NCI-H510A (cell line): ENCODE measurements around the gene CFP.
"Not testable (repeated sequence)": the region's sequence is repeated elsewhere in the genome, so short reads cannot be mapped to it uniquely, and the experiment has no call there.

Experiments
- DNase-seq: peaks from one replicate; lab custom pipeline; 2025; lab: John Stamatoyannopoulos, UW

Gene CFP

DNA sequence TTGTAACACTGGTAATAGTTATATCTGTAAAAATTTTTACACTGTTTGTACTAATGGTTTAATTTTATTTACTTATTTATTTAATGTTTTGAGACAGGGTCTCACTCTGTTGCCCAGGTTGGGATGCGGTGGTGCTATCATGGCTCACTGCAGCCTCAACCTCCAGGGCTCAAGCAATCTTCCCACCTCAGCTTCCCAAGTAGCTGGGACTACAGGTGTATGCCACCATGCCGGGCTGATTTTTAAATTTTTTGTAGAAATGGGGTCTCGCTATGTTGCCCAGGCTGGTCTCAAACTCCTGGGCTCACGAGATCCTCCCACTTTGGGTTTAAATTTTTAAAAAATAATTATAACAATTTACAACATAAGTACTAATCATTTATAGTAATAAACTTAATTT lies 26.6 kb downstream of the CFP start:
- not testable (repeated sequence) for DNase-seq

DNA sequence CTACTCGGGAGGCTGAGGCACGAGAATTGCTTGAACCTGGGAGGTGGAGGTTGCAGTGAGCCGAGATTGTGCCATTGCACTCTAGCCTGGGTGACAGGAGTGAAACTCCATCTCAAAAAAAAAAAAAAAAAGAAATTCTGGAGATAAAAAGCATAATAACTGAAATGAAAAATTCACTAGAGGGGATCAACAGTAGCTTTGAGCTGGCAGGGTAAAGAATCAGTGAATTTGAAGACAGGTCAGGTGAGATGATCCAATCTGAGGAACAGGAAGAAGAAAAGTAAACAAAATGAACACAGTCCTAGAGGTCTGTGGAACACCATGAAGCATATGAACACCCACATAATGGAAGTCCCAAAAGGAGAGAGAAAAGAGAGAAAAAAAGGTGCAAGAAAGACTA lies 32.5 kb downstream of the CFP start:
- no peak for DNase-seq

DNA sequence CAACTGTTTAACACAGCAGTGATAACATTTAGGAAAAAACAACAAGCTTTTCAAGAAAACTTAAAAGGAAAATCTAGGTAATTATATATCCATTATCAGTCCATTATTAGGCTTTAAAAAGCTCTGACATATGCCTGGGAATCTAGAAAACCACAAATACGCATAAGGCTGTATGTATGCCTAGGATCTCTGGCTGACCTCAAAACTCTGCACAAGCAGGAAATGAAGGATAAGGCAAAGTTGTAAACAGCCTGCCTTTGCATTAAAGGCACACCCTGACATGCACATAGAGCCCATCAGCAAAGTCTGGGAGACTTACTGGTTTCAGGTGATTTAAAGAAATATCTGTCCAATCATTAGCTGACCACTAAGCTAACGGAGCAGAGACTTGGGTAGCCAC lies 33.5 kb downstream of the CFP start:
- DNase-seq: no peak

DNA sequence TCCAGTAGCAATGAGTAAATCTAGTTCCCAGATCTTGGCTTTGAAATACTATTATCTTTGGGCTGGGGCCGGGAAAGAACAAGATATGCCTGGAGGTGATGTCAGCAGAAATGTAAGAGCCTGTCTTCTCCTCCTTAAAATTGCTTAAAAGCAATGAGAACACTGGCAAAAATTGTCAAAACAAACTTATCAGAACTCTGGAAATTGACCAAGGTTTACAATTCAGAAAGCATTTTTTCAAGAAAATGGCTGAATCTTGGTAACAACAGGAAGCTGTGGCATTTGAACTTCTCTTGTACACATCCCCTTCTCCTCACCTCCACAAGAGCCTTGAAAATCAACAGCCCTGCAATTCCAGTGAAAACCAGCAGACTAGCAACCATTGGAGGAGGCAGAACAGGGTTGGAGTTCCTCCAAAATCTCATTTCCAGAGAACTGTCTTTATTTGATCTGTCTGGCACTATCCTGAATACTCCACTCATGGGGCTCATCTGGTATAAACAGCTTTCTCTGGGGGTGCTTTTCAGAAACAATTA lies 33.9 kb downstream of the CFP start:
- no peak for DNase-seq

DNA sequence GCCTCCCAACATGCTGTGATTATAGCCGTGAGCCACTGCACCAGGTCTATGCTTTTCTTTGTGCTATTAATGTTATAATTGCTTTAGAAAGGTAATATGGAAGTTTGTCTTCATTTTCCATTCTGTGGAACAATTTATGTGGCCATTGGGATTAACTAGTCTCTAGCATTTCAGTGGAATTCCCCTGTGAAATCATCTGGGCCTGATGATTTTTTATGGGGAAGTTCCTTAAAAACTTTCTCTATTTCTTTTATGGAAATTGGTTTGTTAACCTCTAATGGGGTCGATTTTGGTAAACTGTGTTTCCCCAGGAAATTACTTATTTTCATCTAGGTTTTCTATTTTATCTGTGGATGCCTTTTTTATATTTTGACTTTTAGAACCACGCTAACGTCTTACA lies 36.2 kb downstream of the CFP start:
- DNase-seq: no peak

DNA sequence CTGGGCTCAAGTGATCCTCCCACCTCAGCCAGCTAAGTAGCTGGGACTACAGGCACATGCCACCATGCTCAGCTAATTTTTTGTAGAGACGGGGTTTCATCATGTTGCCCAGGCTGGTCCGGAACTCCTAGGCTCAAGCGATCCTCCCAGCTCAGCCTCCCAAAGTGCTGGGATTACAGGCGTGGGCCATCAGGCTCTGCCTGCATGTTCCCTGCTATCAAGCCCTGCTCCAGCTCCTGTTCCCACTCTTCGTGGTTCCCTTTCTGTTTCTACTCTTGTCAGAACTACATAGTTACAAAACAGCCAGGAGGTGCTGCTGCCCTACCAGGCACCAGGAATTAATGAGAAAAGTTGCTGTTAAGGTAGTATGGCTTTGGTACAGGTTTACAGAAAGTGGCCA lies 38.7 kb downstream of the CFP start:
- no peak for DNase-seq

DNA sequence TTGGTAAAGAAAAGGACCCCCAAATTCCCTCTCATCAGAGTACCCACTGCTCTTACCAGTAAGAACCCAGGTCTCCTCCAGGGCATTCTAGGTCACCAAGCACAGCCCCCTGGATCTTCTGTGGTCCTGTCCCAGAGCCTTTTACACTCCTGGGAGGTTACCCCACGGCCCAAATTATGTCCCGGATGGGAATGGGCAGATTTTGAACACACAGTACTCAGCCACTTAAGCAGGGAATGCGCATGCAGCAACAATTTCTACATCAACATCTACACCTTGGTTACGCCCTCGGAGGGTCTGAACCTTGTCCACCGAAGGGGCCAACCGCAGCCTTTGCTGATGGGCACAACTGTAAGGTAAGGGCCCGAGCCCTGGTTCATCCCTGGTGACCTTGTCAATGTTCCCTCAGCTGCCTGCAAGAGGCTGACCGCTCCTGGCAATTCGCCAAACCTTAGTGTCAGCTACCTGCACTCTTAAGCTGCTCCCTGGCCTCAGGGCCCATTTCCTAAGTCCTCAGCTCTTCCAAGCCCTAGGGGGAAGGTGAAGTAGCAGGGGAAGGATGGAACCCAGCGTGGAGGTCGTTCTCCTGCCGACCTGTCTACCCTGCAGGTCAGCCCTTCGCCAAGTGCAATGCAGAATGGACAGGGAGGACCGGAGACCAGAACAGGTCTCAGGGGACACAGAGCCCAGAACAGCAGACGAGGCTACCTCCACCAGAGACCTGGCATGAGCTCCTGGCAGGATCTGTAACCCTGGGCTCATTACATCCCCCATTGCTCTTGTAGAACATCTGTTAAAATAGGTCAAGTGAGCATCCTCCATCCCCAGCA lies 41.6 kb downstream of the CFP start:
- DNase-seq: no peak

DNA sequence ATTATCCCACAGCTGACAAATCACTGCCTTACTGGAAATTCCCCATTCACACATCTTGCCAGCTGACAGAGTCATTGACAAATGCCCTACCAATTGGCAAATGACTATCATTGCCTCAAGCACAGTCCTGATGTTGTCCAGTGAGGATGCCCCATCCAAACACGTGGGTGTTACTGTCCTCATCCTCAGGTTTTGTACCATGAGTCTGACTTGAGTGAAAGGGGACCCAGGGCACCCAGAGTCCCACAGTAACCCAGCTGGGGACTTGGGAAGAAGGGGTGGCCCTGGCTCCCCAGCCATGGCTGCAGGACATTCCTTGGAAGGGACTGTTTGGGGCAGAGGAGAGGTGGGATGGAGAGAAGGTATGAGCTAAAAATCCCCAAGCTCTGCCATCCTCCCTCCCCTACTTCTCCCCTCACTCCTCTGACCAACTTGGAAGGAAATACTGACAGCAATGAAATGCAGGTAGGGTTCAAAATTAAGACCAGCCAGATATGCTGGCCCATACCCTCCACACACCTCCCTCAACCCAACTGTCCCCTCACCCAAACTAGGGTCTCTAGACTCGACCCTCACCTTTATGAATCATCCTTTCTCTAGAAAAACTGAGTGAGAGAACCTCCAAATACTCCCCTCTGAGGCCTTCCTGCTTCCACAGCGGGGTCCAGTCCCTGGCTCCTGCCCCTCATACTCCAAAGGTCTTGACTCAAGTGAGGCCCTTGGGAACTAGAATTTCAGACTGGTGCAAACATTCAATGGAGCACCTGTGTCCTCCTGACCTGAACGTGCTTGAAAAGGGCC lies 42.4 kb downstream of the CFP start:
- no peak for DNase-seq

DNA sequence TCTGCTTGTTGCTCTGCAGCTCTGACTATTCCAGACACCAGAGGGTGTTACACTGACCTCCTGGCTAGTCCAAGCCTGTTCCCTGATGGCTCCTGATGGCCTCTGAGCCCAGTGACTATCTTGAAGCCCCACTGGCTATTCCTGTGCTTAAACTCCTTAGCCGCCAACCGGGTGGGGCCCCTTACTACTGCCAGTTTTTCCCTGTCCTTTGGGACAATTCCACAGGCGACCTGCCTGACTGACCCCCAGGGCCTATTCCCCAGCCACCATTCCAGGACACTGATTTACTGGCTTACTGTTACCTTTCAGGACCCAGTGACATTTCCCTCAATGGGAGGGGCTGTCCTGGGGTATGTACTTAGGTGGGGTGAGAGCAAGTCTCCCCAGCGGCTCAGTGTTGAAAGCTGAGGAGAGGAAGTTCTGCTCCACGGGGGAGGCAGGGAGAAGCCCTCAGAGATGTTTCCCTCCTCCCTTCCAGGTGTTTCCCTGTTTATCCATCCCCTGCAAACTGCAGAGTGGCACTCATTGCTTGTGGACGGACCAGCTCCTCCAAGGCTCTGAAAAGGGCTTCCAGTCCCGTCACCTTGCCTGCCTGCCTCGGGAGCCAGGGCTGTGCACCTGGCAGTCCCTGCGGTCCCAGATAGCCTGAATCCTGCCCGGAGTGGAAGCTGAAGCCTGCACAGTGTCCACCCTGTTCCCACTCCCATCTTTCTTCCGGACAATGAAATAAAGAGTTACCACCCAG lies 43.5 kb downstream of the CFP start:
- no peak for DNase-seq

DNA sequence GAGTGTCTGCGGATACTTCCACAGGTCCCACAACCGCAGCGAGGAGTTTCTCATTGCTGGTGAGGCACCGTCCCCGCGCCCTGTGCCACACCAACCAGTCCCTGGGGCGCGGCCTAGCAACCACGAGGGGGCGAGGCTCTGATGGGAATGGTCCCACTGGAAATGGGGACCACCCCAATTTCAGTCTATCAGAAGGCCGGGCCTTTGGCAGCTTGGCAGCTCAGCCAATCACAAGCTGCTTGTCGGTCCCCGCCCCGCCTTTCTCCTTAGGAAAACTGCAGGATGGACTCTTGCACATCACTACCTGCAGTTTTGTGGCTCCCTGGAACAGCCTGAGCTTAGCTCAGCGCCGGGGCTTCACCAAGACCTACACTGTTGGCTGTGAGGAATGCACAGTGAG lies 44.5 kb downstream of the CFP start:
- DNase-seq: no peak

DNA sequence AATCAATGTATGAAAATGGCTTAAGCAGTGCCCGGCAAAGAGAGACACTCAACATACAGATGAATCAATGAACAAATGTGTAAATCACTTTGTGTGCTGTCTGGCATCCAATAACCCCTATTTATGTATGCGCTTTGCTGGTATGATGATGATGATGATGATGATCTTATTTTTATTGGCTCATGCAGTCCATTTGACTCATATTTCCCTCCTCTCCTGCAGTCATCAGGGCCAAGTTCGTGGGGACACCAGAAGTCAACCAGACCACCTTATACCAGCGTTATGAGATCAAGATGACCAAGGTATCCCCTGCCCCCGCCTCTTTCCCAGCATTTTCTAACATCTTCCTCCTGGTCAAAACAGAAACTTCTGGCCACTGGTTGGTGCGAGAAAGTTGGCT lies 45.0 kb downstream of the CFP start:
- no peak for DNase-seq

DNA sequence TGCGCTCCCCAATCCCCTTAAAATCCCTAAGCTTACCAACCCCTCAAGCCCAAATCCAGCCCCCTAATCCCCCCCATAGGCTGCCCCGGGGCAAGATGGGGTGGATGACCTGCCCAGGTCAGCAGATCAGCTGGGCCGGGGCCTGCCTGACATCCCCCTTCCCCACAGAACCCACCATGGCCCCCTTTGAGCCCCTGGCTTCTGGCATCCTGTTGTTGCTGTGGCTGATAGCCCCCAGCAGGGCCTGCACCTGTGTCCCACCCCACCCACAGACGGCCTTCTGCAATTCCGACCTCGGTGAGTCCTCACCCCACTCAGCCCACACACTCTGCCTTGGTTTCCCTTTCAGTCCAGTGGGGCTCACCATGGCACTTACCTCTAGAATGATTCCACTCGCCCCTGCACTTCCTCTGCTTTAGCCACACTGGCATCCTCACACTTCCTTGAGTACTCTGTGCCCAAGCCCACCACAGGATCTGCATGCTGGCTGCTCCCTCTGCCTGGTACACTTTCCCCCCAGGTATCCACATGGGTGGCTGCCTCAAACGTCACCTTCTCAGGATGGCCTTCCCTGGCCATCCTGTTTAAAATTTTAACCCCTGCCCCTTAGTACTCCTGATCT lies 46.4 kb downstream of the CFP start:
- DNase-seq: no peak

DNA sequence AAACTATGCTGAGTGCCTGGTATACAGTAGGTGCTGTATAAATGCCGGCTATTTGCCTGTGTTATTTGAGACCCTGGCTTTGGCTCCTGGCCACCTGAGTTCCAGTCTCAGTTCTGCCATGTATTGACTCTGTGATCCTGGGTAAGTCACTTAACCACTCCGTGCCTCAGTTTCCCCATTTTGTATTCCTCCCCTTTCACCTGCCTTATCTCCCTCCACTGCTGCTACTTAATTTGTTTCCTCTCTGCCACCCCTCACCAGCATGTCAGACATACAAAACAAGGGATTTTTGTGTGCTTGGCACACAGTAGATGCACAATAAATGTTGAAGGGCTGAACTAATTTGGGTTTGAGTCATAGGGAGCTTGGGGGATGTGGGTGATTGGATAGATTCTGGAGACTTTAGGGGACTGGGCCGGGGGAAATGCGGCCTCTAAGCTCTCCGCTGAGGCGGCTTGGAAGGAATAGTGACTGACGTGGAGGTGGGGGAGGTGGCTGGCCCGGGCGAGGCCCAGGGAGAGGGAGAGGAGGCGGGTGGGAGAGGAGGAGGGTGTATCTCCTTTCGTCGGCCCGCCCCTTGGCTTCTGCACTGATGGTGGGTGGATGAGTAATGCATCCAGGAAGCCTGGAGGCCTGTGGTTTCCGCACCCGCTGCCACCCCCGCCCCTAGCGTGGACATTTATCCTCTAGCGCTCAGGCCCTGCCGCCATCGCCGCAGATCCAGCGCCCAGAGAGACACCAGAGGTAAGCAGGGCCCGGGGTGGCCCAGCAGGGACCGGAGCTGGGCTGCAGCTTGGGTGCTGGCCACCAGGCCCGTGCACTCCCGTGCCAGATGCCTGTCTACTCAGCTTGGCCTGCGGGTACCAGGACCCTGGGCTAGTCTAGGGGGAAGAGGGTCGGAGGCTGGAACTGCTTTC lies 47.7 kb downstream of the CFP start, which contains the start of gene TIMP1:
Gene TIMP1 (plus strand): TSS at position 706 of the 917 bp plus-strand sequence. CDS start 980 bp downstream, outside the sequence.
- peak; percentile 13 for DNase-seq

DNA sequence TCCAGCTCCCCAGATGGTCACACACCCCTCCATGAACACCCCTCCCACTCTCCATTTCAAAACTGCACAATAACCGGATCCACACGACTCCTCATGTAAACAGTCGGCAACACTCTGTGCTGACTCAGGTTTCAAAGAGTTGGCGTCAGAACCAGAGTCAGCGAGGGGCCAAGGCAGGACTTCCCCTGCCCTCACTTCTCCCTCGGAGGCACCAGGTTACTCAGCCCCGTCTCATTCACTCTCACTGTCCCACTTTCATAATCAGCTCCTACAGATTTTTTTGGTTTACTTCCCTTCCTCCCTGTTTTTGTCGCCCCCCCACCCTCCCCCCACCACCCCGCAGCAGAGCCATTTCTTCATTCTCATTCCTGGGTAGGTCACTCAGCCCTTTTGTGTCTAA lies 50.2 kb downstream of the CFP start:
- no peak for DNase-seq

DNA sequence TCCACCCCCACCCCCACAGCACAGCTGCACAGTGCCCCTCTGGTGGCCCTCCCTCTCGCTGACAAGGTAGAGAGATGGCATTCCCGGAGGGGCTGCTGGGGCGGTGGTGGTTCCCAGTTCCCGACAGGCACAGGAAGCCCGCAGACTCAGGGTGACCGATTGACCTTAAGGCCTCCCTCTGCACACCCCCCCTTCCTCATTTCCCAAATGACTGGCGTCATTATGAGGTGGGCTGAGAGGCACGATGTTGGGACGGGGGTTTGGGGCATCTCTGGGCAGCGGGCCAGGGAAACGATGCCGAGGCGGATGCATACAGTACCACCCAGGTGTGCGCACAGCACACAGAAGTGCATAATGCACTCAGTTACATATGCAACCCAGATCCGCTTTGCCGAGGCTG lies 51.0 kb downstream of the CFP start:
- DNase-seq: no peak

DNA sequence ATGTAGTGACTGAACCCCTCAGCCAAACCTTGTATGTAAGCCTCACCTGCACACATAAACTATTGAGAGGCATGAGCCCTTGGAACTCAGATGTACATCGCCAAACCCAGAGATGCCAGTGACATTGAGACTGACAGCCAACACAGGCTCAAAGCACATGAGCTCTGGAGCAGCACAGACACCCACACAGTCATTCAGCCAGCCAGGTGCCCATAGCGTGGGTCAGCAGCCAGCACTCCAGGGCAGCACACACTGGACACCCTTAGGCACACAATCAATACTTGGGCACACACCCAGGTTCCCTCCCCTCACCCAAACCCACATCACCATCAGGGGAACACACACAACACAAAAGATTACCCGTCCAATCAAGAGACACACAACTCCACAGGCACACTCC lies 51.8 kb downstream of the CFP start:
- no peak for DNase-seq

DNA sequence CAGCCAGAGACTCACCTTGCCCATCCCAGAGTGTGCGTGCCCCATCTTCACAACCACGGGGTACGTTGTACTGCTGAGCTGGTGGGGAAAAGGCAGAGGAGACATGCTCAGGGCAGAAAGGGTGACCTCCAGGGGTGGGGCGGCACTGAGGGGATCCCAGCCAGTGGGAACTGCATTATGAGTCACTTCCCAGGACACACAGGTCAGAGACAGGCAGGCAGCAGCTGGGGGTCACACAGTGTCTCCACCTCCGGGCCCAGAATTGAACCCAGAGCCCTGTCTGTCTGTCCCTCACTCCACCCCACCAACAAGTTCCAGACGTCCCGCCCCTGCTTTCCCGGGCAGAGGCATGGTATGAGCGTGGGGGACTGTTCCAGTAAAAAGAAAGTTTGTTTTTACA lies 52.3 kb downstream of the CFP start:
- no peak for DNase-seq

DNA sequence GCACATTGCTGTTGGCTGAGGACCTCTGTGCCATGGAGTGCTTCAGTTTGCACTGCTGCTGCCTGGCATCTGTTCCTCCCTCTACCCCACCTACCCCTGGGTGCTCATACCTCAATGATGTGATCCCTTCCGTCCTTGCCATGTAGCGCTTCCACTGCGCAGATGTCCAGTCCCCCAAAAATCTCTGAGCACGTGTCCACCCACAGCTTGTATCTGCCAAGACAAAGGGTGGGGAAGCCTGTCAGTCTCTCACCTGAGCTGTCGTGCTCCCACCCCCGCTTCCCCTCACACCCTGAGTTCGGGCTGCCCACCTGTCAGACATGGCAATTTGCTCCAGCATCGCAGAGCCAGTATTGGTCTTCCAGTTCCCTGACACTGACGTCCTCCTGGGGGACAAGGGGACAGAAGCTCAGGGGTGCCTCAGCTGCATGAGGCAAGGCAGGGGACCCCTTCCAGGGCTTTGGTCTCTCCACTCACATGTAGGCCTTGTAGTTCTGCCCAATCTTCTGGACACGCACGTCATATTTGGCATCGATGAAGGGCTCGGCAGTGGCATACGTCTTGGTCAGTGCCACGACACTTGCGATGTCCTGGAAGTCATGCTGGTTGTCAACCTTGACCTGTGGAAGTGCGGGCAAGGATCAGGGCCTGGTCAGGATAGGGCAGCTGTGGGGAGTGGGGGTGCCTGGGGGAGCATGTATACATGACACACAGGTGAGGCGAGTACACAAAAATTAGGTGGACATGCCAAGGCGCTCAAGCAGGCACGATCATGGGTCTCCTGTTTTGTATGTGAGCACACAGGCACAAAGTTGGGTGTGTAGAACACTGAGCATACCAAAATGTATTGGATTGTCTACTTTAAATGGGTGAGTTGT lies 53.5 kb downstream of the CFP start:
- DNase-seq: no peak

DNA sequence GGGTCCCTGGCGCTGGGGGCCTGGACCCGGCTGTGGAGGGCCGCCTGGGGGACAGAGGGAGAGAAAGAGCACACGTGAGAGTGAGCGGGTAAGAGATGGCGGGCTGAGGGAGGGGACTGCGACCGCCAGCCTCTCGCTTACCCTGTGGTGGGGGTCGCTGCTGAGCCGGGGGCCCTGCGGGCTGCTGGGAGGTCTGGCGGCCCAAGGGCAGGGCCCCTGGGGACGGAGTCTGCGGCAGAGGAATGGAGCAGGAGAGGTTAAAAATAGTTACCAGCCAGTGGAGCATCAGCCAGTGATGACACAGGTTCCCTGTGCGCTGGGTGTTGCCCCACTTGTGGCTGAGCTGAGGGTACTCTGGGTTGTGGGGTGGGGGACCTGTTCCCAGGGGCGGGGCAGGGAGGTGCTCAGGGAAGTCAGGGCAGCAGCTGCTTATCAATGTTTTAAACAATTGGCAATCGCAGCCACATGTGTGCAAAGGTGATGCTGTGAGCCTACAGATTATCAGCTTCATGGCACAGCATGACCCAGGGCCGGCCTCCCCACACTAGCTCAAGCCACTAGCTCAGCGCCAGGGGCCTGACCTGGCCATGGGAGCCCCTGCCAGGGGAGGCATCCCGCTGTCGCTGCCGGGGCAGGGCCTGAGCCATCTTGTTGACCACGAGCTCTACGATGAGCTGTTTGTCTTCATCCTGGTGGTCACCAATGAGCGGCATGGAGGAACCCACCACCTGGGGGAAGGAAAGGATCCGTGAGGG lies 55.0 kb downstream of the CFP start:
- no peak for DNase-seq
